ENCODE data around the gene DLL3. TPM values are rescaled to one million over a fixed set of nuclear protein-coding genes. Genes with fewer than 3 reads are reported as not detected.

The DLL3 gene
- total and polyA plus RNA-seq, 10 of the 15 experiments (the other 5 are each of a cell fraction or from before 2014, with no cell fraction given) = 0.18 to 2.0 (median 0.95) TPM

DNA sequence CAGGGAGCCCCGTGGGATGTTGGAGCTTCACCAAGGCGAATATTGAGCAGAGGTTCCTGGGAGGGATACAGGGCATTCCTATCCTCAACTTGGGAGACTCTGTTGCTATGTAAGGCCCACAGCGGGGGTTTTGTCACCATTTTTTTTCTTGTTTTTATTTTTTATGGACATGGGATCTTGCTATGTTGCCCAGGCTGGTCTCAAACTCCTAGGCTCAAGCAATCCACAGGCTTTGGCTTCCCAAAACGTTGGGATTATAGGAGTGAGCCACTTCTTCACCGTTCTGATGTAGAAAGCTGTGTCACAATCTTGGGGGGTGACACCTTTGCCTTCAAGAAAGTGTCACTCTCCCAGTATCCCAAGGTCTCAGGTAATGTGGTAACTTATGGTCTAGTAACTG, 2.6 kb downstream of the DLL3 start:
- CTCF ChIA-PET = interaction anchor here (0.7 to 1.9 kb wide), 4 partner anchors 27 to 320 kb away, joined by 3 to 12 read pairs (median 4); partner anchors contain the start of gene PLEKHG2
- in situ Hi-C loops (cut with MboI) = no loop called here

More for the DNA sequence above, 2.6 kb downstream of the DLL3 start:
- no peak for FAIRE-seq
- ChIA-PET RAD21 (ENCODE audit: unreplicated experiment) (no interaction called here), SMC1A (ENCODE audit: uncharacterized antibody, unreplicated experiment) (interaction anchor here (1.2 to 1.3 kb wide), 3 partner anchors 12 to 67 kb away, joined by 3 to 5 read pairs (median 4); no protein-coding TSS in a partner anchor), POLR2A (no interaction called here)
- Histone ChIP-seq H3K27me3 (replicated peaks in 1 of 2; ENCODE audit: control insufficient read depth in 2 of 2, insufficient read depth in 2 of 2, low read length in 1 of 2) (peaks cover 0 to 19% of the 10 kb centered on the region in 2 experiments; a peak in 3 of 4 replicates), H3K4me3 (no peak overlapping the region), H2AFZ (ENCODE audit: control insufficient read depth, low read depth, low read length) (no peak overlapping the region), H4K20me1 (ENCODE audit: control insufficient read depth, insufficient read depth) (no peaks in the 10 kb centered on the region), H3K79me2 (ENCODE audit: control insufficient read depth, insufficient read depth, low read length) (no peaks in the 10 kb centered on the region), H3K27ac (ENCODE audit: control insufficient read depth, insufficient read depth) (no peak overlapping the region), H3K9me3 (replicated peaks; ENCODE audit: control insufficient read depth, insufficient read depth, low read length) (no peaks in the 10 kb centered on the region; the same call in 2 of the 3 replicates), H3K4me1 (ENCODE audit: control insufficient read depth, insufficient read depth, low read length) (peaks cover 10% of the 10 kb centered on the region), H3K4me2 (ENCODE audit: control insufficient read depth, insufficient read depth) (no peak overlapping the region), H3K36me3 (ENCODE audit: control insufficient read depth in 2 of 2, insufficient read depth in 2 of 2, low read length in 1 of 2) (no peaks in the 10 kb centered on the region), H3K9ac (ENCODE audit: control insufficient read depth, insufficient read depth, low read length) (no peak overlapping the region)
- intact Hi-C loops (cut with micrococcal nuclease; ENCODE audit: unreplicated experiment) = no loop called here
- BruUV-seq (replicated peaks) = no TSS peak
- 49% methylated on average over 5 of the region's 5 CpGs for WGBS (ENCODE audit: insufficient coverage, insufficient replicate concordance, low lambda C conversion rate, missing lambda C conversion rate)
- no peak for ATAC-seq
- no peak for DNase-seq (ENCODE audit: low read depth, low spot score)
- TF ChIP-seq FOXM1 (IDR thresholded peaks at IDR 0.05; ENCODE audit: low read depth, low read length) (no peak), TCF12 (IDR thresholded peaks at IDR 0.05; ENCODE audit: low read depth, low read length) (no peak), STAT1 (conservative IDR thresholded peaks at IDR 0.05) (no peak), TAF1 (IDR thresholded peaks at IDR 0.05; ENCODE audit: borderline replicate concordance, low read depth, low read length) (no peak), NFYB (IDR thresholded peaks at IDR 0.05; ENCODE audit: insufficient read depth, low read depth, low read length) (no peak), ATF3 (IDR thresholded peaks at IDR 0.05; ENCODE audit: borderline replicate concordance, extremely low read depth, low read depth, low read length) (no peak)
- TF ChIP-seq, protein P1, sequence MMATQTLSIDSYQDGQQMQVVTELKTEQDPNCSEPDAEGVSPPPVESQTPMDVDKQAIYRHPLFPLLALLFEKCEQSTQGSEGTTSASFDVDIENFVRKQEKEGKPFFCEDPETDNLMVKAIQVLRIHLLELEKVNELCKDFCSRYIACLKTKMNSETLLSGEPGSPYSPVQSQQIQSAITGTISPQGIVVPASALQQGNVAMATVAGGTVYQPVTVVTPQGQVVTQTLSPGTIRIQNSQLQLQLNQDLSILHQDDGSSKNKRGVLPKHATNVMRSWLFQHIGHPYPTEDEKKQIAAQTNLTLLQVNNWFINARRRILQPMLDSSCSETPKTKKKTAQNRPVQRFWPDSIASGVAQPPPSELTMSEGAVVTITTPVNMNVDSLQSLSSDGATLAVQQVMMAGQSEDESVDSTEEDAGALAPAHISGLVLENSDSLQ (IDR thresholded peaks at IDR 0.05) = no peak
